GM18951 (cell line): ENCODE results near the gene KEL.

Experiments used
- POLR2A ChIP-seq: IDR thresholded peaks from 4 replicates; pipeline ENCODE4 v1.6.1; 2011; ENCODE audit warnings: mild to moderate bottlenecking; ENCODE audit not compliant: insufficient read length, insufficient read depth; ENCODE audit errors: extremely low read depth
- in situ Hi-C: fragments of 300-500 bp; cut with MboI; formaldehyde crosslinking; loops from one replicate; pipeline ENCODE4 v1.12.0; 2022; ENCODE audit warnings: low sequenced_read_pairs, mixed read lengths, inconsistent platforms; ENCODE audit not compliant: unreplicated experiment

The KEL gene, protein sequence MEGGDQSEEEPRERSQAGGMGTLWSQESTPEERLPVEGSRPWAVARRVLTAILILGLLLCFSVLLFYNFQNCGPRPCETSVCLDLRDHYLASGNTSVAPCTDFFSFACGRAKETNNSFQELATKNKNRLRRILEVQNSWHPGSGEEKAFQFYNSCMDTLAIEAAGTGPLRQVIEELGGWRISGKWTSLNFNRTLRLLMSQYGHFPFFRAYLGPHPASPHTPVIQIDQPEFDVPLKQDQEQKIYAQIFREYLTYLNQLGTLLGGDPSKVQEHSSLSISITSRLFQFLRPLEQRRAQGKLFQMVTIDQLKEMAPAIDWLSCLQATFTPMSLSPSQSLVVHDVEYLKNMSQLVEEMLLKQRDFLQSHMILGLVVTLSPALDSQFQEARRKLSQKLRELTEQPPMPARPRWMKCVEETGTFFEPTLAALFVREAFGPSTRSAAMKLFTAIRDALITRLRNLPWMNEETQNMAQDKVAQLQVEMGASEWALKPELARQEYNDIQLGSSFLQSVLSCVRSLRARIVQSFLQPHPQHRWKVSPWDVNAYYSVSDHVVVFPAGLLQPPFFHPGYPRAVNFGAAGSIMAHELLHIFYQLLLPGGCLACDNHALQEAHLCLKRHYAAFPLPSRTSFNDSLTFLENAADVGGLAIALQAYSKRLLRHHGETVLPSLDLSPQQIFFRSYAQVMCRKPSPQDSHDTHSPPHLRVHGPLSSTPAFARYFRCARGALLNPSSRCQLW

DNA sequence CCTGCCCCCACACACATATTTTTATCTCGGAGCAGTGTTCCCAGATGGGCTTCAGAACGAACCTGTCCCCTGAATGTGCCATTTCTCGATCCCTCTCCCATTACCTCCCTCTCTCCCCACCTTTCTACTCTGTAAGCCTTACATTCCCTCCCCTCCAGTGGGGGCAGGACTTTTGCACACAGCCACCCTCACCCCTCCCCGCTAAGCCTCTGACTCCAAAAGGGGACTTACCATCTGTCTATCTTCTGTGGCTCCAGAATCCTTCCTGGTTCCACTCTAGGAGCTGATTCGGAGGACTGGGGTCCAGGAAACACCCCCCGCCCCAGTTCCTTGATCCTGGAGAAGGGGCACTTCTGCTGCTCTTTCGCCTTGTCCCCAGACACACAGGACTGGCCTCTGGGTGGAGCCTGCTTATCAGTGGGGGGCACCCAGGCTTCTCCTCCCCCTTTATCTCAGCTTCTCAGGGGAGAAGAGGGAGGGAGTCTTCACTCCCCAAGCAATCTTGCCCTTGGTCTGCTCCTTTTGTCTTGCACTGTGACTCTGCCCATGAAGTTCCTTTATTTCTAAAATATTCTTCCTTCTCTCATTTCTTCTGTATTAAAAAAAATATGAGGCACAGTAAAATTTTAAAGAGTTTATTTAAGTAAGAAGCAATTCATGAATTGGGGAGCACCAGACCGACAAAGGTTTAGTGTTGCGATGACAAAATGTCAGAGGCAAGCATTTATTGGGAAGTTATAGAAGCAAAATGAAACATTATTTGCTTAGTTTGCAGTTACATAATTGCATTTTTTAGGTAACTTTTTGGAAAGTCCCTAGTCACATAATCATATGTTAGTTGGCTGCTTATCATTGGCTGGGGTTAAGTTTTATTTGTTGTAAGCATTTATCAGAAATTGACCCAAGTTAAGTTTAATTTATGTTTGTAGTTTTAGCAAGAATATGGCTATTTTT is at the start of gene KEL:
KEL (minus strand) TSS at position 391 of the 954 bp plus-strand sequence; CDS start at position 234, 157 bp downstream.
- in situ Hi-C loops: no loop called here
- no peak for TF ChIP-seq POLR2A

GRCh38 chr7:143008007-143008901 is 46.1 kb upstream of the KEL start:
- in situ Hi-C loops: loop anchor here (5.0 to 10.0 kb wide), 2 partner anchors 133 to 209 kb away; no protein-coding TSS in a partner anchor
- TF ChIP-seq POLR2A: no peak

GRCh38 chr7:143005632-143006260 is 43.6 kb upstream of the KEL start:
- in situ Hi-C loops: loop anchor here (5.0 to 10.0 kb wide), 2 partner anchors 131 to 212 kb away; no protein-coding TSS in a partner anchor
- TF ChIP-seq POLR2A: no peak

- in situ Hi-C loops: loop anchor here (10.0 kb wide), 1 partner anchor 129 kb away; no protein-coding TSS in a partner anchor
- TF ChIP-seq POLR2A: no peak
These were observed 41.4 kb upstream of the KEL start for GRCh38 chr7:143003393-143004051.

GRCh38 chr7:143002898-143003297 is 40.7 kb upstream of the KEL start:
- in situ Hi-C loops: loop anchor here (10.0 kb wide), 1 partner anchor 128 kb away; no protein-coding TSS in a partner anchor
- no peak for TF ChIP-seq POLR2A

DNA sequence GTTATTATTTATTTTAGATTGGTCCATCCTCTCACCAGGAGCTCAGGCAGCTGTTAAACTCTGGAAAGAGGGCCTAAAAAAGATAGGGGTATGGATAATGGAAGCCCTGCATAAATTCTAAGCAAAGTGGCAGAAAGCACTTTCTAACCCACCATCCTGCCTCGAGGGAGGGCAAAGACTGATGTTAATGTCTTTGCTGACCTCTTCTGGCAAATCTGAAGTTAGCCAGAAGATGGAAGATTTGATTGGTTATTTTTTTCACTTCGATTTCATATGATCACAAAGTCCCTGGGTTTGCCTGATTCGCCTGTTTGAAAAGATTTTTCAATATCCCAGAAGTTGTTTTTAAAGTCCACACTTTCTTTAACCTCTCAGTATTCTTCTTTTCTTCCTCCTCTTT is 39.9 kb upstream of the KEL start:
- TF ChIP-seq POLR2A: no peak
- in situ Hi-C loops: loop anchor here (10.0 kb wide), 1 partner anchor 127 kb away; no protein-coding TSS in a partner anchor

DNA sequence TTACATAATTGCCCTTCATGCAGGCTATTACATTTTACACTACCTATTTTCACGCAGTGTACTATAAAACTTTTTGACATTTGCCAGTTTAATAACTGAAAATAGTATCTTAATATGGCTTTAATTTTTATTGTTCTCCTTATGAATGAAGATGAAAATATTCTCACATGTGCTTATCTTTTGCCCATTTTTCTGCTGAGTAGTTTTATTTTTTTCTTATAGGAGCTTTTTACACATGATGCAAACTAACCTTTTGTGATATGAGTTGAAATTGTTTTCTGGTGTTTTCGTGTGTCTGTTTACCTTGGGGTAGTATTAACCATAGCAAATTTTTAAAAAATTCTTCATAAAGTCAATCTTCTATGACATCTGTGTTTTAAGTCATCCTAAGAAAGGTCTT is 38.5 kb upstream of the KEL start:
- in situ Hi-C loops: loop anchor here (10.0 kb wide), 1 partner anchor 126 kb away; no protein-coding TSS in a partner anchor
- no peak for TF ChIP-seq POLR2A

DNA sequence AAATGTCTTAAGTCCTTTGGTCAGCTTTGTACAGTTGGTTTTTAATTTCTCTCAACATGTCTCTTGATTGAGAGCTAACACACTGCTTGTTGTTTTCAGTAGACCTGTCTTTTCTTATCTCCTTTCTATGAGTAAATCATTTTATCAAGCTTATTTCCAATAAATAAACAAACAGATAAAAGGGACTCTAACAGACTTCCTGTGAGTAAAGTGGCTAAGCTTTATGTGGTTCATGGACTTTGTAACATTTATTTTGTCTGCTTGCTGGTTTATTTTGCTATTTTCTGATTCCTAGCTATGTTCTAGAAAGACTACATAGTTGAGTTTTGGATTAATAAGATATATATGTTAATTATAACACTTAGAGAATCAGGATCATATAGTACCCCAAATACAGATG is 37.6 kb upstream of the KEL start:
- in situ Hi-C loops: loop anchor here (10.0 kb wide), 1 partner anchor 125 kb away; no protein-coding TSS in a partner anchor
- no peak for TF ChIP-seq POLR2A

- in situ Hi-C loops: no loop called here
- TF ChIP-seq POLR2A: no peak
These were observed 36.8 kb upstream of the KEL start for GRCh38 chr7:142998966-142999365.

- TF ChIP-seq POLR2A: no peak
- in situ Hi-C loops: no loop called here
These were observed 35.4 kb upstream of the KEL start for GRCh38 chr7:142997456-142997989.
